ENCODE measurements around the gene NFIB. TPM values are rescaled to one million over a fixed set of nuclear protein-coding genes. Genes with fewer than 3 reads are reported as not detected.
A peak's percentile ranks its signal among the peaks of the same experiment; 100 is the strongest.

The NFIB gene
- total RNA-seq, 1 donor from 2014 or later: 116 TPM

DNA sequence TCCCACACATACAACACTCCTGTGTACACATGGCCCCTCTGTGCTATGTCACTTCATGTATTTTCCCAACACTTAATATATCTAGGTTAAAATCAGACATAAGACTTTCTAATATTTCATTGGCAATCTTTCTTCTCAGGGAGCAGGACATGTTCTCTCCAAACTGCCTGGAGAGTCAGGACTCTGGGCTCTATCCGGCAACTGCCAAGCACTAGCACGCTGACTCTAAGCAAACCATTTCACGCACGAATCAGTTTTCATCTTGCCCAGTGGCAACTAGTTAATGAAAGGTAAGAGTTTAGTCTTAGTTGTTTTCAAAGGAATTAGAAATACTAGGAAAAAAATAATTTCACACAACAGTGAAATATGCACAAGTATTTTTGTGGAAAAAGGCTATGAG, 124.8 kb downstream of the NFIB start:
- no peak for DNase-seq (ENCODE audit: low spot score)

DNA sequence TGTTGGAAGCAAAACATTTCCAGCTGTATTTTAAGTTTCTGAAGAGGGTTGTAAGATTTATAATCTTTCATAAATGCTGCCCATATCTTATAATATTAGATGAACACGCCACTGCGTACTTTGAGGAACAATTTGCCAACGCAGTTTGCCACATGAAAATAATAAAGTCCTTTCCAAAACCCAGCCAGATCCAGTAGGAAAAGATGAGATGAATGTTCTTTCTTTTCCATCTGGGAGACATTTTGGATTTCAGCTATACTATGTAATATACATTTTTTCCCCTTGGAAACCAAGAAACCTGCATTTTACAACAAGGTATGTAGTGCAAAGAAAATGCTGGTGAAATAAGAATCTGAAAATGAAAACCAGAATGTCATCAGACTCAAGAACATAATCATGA, 125.4 kb downstream of the NFIB start:
- no peak for DNase-seq (ENCODE audit: low spot score)

DNA sequence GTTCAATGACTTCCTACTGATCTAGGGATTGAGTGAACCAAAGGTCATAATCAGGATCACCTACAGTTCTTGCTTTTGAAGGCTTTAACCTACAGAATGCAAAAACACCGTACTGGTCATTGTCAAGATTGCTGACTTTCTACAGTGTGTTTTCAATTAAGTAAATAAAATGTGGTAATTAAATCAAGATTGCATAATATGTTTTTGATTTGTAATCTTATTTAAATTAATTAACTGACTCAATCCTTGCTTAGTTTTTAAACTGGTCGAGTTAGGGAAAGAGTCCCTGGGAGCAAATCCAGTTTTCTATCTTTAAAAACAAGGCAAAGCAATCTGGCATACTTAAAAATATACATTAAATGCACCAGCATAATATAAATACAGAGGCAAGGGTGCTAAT, 125.9 kb downstream of the NFIB start:
- DNase-seq (ENCODE audit: low spot score): no peak

- DNase-seq (ENCODE audit: low spot score): no peak
Measured at GRCh38 chr9:14186096-14186495, 127.8 kb downstream of the NFIB start.

GRCh38 chr9:14185016-14185415, 128.9 kb downstream of the NFIB start:
- no peak for DNase-seq (ENCODE audit: low spot score)

DNA sequence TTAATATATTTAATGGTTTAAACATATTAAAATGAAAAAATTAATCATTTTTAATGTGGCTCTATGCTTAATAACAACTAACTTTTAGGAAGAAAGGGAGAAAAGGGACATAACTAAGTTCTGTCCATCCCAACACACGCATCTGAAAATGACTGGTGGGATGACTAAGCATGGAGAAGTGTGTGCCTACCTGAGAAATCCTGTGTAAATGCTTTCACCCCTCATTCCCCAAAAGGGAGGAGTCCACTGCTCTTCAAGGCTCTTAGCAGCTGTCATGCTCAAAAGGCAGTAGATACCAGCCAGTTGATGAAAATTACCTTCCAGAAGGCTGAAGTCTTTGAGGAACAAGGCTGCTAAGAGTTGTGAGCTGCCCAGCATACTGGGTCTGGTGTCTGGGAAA, 130.9 kb downstream of the NFIB start:
- DNase-seq (ENCODE audit: low spot score): no peak

GRCh38 chr9:14180960-14181537, 132.9 kb downstream of the NFIB start:
- DNase-seq (ENCODE audit: low spot score): no peak

DNA sequence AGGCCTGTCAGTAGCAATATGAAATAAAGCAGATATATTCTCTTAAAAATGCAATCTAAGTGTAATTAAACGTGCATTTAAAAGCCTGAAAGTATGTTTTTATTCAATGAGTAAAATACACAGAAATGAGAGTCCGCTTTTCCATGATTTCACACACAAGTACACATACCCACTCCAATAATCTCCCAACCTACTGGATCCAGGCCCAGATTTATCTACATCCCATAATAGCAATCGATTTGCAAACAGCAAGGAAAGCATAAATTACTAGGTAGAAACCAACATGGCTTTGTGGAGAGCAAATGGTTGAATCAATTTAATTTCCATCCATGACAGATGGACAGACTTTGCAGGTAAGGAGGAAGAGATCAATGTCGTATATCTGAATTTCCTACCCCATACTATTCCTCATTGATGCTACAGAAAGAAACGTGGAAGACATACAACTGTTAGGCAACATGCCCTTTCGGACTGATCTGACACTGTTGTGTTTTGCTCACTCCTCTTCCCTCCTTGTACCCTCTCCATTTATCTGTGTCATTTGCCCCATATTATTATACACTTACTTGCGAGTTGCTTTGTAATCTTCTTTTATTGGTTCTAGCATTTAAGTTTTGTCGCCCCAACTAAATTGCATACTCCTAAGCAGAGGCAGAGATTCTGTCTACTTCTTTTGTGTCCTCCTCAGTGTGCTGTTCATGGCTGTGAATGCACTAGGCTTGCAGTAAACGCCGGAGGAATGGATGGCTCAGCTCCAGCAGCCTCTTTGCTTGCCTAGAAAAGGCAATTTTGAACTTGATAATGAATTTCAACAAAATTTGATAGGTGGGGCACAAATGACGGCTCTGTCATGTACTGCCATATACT, 133.6 kb downstream of the NFIB start:
- peak; percentile 42 for DNase-seq (ENCODE audit: low spot score)

- peak; percentile 72 for DNase-seq (ENCODE audit: low spot score)
Measured at GRCh38 chr9:14179449-14179848, 134.5 kb downstream of the NFIB start.

DNA sequence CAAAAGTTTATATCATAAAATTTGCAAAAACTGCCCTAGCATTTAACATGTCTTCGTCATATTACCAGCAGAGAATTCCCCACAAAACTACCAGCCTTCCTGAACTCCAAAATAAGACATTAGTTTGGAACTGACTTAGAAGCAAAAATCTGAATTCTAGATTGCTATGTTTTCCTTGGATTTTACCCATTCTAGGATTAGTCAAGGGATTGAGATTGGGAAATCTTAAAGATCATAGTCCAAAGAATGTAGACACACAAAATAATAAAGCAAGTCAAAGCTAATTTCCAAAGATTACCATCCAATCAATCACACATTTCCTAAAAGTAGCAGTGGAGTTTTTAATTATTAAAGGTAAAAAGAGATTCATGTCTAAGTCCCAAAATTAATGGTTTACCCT, 138.2 kb downstream of the NFIB start:
- no peak for DNase-seq (ENCODE audit: low spot score)

GRCh38 chr9:14173713-14174112, 140.2 kb downstream of the NFIB start:
- DNase-seq (ENCODE audit: low spot score): no peak

- no peak for DNase-seq (ENCODE audit: low spot score)
Measured at GRCh38 chr9:14170973-14171596, 142.9 kb downstream of the NFIB start.

- DNase-seq (ENCODE audit: low spot score): no peak
Measured at GRCh38 chr9:14170392-14170931, 143.5 kb downstream of the NFIB start.

DNA sequence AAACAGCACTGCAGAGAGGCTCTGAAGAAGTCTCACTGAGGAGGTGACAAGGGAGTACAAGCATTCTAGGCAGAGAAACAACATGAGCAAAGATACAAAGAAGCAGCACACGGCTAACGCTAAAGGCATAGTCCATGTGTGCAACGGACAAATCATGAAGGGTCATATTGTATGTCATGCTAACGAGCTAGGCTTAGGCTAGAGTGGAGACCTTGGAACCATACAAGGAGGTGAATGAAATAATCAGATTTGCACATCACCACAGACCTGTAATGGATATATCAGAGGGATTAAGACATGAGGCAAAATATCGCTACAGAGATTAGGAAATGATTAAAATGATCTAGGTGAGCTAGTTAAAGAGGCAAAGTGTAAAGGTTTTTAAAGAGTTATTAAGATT, 145.6 kb downstream of the NFIB start:
- DNase-seq (ENCODE audit: low spot score): no peak

GRCh38 chr9:14165376-14166035, 148.4 kb downstream of the NFIB start:
- DNase-seq (ENCODE audit: low spot score): no peak

DNA sequence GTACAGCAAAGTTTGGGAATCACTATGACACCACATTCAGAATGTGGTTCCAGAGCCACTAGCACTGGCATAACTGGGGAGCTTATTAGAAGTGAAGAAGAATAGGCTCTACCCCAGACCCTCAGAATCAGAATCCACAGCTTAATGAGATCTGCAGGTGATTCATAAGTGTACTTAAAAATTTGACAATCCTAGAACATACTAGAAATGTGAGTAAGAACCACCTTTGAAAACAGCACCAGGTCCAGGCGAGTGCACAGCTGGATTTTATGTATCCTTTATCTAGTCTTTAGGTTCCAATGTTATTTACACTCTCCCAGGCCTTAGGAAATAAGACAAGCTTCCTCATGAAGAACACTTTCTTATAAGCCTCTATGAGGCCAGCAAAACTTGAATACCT, 149.0 kb downstream of the NFIB start:
- DNase-seq (ENCODE audit: low spot score): no peak

GRCh38 chr9:14159440-14160216, 154.3 kb downstream of the NFIB start:
- no peak for DNase-seq (ENCODE audit: low spot score)

- DNase-seq (ENCODE audit: low spot score): no peak
Measured at GRCh38 chr9:14158916-14159315, 155.0 kb downstream of the NFIB start.

GRCh38 chr9:14158136-14158813, 155.7 kb downstream of the NFIB start:
- DNase-seq (ENCODE audit: low spot score): no peak

DNA sequence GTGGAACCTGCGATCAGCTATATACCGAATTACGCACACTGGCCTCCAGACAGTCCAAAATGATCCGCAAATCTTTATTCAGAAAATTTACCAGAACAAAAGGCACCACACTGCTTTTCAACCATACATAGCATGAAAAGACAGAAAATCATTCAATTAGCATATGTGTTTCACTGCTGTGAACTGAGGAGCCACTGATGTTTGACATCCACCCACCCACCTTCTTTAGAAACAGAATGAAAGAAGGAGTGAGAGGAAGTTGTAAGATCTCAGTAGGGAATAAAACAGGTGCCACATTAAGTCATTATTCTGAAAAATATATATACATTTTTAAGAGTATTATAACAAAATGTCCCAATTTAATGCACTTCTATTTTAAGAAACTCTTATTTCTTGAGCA, 156.8 kb downstream of the NFIB start:
- no peak for DNase-seq (ENCODE audit: low spot score)

DNA sequence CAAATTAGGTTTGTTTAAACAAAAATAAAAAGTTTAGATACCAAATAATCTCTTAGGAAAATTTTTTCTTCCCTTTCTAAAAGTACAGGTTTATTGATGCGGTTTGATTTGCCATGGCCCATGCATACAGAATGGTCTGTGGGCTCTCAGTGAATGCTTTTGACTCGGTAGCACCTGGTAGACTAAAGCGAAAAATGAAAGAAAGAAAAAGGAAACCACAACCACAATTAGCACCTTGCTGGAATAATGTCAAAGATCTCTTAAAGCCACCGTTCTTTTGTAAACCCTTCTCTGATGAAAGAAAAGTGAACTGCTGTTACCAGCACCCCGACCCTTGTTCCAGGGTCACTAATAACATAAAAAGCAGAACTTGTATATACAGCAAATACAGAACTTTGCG, 157.9 kb downstream of the NFIB start:
- DNase-seq (ENCODE audit: low spot score): no peak
